ENCODE measurements around the gene IGFL1. TPM values are rescaled to one million over a fixed set of nuclear protein-coding genes. Genes with fewer than 3 reads are reported as not detected.

IGFL1 gene
- total and polyA plus RNA-seq, 2 of the 8 experiments (the other 6 are each of a cell fraction or from before 2014, with no cell fraction given): not detected

DNA sequence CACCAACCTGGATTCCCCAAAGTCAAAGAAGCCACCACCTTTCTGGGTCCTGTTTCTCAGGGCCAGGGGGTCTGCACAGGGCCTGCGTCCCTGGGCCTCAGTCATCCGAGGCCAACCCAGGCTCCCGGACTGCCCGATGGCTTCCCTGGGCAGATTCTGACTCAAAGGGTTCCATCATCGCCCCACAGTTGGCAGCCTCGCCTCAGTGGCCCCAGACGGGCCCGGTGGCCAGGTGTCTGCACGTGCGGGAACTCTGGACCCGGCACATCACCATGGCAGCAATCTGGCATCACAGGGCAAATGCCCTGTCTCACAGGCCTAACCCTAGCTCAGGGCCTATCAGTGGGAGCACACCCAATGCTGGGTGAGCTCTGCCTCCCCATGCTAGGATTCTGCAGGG, 2.9 kb downstream of the IGFL1 start:
- H2BK12ac ChIP-seq (ENCODE audit: low read depth, low read length): no peak overlapping the region
- FAIRE-seq (no peak), DNase-seq (ENCODE audit: low read depth in 1 of 2, low spot score in 2 of 2) (no peak)
- H2BK20ac ChIP-seq (ENCODE audit: low read length): no peak overlapping the region
- no peak overlapping the region for H3K27ac ChIP-seq (ENCODE audit: low read depth, low read length)
- no peak overlapping the region for H4K91ac ChIP-seq (replicated peaks; ENCODE audit: insufficient read length, low read length)
- H2BK15ac ChIP-seq (ENCODE audit: low read length): no peak overlapping the region
- no peak overlapping the region for H2AK5ac ChIP-seq (ENCODE audit: low read depth, low read length)
- no peak overlapping the region for H3K9ac ChIP-seq (replicated peaks in 1 of 4; ENCODE audit: extremely low read depth in 1 of 4, low read depth in 3 of 4, low read length in 3 of 4)
- no peak overlapping the region for H4K8ac ChIP-seq (ENCODE audit: extremely low read depth, insufficient read depth, low read length)
- no peaks in the 10 kb centered on the region for H3K79me1 ChIP-seq (ENCODE audit: low read depth, low read length)
- H3K4me1 ChIP-seq (replicated peaks in 1 of 4; ENCODE audit: control insufficient read depth in 3 of 4, insufficient read depth in 4 of 4, low read length in 3 of 4): no peaks in the 10 kb centered on the region
- no peaks in the 10 kb centered on the region for H3K23me2 ChIP-seq (ENCODE audit: low read depth, low read length)
- H2BK5ac ChIP-seq (ENCODE audit: low read depth, low read length): no peak overlapping the region
- no peak overlapping the region for H3K23ac ChIP-seq (ENCODE audit: insufficient read length)
- H3K79me2 ChIP-seq (ENCODE audit: control insufficient read depth in 1 of 2, insufficient read depth in 2 of 2, low read length in 2 of 2): no peaks in the 10 kb centered on the region
- no peaks in the 10 kb centered on the region for H3K36me3 ChIP-seq (ENCODE audit: control insufficient read depth in 2 of 4, insufficient read depth in 4 of 4, low read length in 3 of 4)
- no peaks in the 10 kb centered on the region for H4K20me1 ChIP-seq (replicated peaks in 1 of 2; ENCODE audit: control insufficient read depth in 1 of 2, insufficient read depth in 2 of 2, low read length in 2 of 2)
- H3K4me3 ChIP-seq (ENCODE audit: extremely low read depth in 1 of 4, insufficient read depth in 2 of 4, low read depth in 3 of 4, low read length in 4 of 4): no peak overlapping the region
- H4K5ac ChIP-seq (ENCODE audit: insufficient read length, low read depth, low read length): no peak overlapping the region
- no peak overlapping the region for H3K56ac ChIP-seq (replicated peaks; ENCODE audit: insufficient read length, low read depth, low read length)
- no peak overlapping the region for H3K4ac ChIP-seq (replicated peaks; ENCODE audit: insufficient read length, low read depth, low read length)
- ChIA-PET POLR2A (ENCODE audit: partially characterized antibody) (no interaction called here), CTCF (ENCODE audit: partially characterized antibody) (interaction anchor here (0.6 kb wide), 1 partner anchor 19 kb away, joined by 3 read pairs; no protein-coding TSS in a partner anchor)
- 87% methylated on average over 11 of the region's 11 CpGs; no CpG with 5 or more reads in 1 of the 2 experiments for whole genome bisulfite sequencing, 2 experiments (ENCODE audit: extremely low coverage in 1 of 2, insufficient coverage in 1 of 2, insufficient read length in 1 of 2, insufficient replicate concordance in 2 of 2, low coverage in 1 of 2, low lambda C conversion rate in 2 of 2, missing lambda C conversion rate in 1 of 2)
- no peak overlapping the region for H2BK120ac ChIP-seq (replicated peaks; ENCODE audit: low read depth, low read length)
- H3K14ac ChIP-seq (ENCODE audit: insufficient read length): no peak overlapping the region
- H3K4me2 ChIP-seq (ENCODE audit: insufficient read depth in 1 of 2, low read depth in 2 of 2, low read length in 2 of 2): no peak overlapping the region
- H3K27me3 ChIP-seq (replicated peaks in 1 of 4; ENCODE audit: control insufficient read depth in 3 of 4, extremely low read depth in 1 of 4, insufficient read depth in 3 of 4, low read length in 3 of 4): peaks cover 0 to 2% (median 0%) of the 10 kb centered on the region in 4 experiments; a peak in 1 of 7 replicates
- no peaks in the 10 kb centered on the region for H3K9me3 ChIP-seq (ENCODE audit: insufficient read depth in 2 of 2, low read depth in 1 of 2, low read length in 1 of 2)
- H2AFZ ChIP-seq (ENCODE audit: low read length): no peak overlapping the region
- no peak overlapping the region for H3K18ac ChIP-seq (ENCODE audit: extremely low read depth, low read length)
- no peak for TF ChIP-seq CBX8 (IDR thresholded peaks at IDR 0.05; ENCODE audit: borderline replicate concordance, low read depth, low read length)
- TF ChIP-seq RXRA (IDR thresholded peaks at IDR 0.05; ENCODE audit: insufficient read depth, low read depth, low read length): no peak
- no peak for TF ChIP-seq ATF3 (IDR thresholded peaks at IDR 0.05; ENCODE audit: insufficient read depth, low read depth, low read length)
- no peak for TF ChIP-seq RNF2 (IDR thresholded peaks at IDR 0.05; ENCODE audit: borderline replicate concordance, low read depth, low read length, missing control alignments, poor library complexity, severe bottlenecking)
- TF ChIP-seq HDAC6 (IDR thresholded peaks at IDR 0.05; ENCODE audit: low read depth, low read length): no peak
- TF ChIP-seq BRCA1 (IDR thresholded peaks at IDR 0.05; ENCODE audit: low read depth, low read length): no peak
- no peak for TF ChIP-seq NANOG (IDR thresholded peaks at IDR 0.05; ENCODE audit: insufficient read depth, low read depth, low read length, poor library complexity, severe bottlenecking)
- TF ChIP-seq, protein P1, sequence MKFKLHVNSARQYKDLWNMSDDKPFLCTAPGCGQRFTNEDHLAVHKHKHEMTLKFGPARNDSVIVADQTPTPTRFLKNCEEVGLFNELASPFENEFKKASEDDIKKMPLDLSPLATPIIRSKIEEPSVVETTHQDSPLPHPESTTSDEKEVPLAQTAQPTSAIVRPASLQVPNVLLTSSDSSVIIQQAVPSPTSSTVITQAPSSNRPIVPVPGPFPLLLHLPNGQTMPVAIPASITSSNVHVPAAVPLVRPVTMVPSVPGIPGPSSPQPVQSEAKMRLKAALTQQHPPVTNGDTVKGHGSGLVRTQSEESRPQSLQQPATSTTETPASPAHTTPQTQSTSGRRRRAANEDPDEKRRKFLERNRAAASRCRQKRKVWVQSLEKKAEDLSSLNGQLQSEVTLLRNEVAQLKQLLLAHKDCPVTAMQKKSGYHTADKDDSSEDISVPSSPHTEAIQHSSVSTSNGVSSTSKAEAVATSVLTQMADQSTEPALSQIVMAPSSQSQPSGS (IDR thresholded peaks at IDR 0.05; ENCODE audit: low read length): no peak
- TF ChIP-seq POLR2AphosphoS5 (IDR thresholded peaks at IDR 0.05; ENCODE audit: low read depth, low read length): no peak
- TF ChIP-seq PHF8 (conservative IDR thresholded peaks at IDR 0.05; ENCODE audit: low read depth, low read length): no peak
- no peak for TF ChIP-seq MAFK (IDR thresholded peaks at IDR 0.05; ENCODE audit: low read depth, low read length)
- TF ChIP-seq CREB1 (IDR thresholded peaks at IDR 0.05): no peak

Data from H1 (cell line).